ENCODE data around the gene PAXIP1. TPM values are rescaled to one million over a fixed set of nuclear protein-coding genes. Genes with fewer than 3 reads are reported as not detected.

The PAXIP1 gene
- polyA plus RNA-seq, 1 experiment = 6.3 TPM

DNA sequence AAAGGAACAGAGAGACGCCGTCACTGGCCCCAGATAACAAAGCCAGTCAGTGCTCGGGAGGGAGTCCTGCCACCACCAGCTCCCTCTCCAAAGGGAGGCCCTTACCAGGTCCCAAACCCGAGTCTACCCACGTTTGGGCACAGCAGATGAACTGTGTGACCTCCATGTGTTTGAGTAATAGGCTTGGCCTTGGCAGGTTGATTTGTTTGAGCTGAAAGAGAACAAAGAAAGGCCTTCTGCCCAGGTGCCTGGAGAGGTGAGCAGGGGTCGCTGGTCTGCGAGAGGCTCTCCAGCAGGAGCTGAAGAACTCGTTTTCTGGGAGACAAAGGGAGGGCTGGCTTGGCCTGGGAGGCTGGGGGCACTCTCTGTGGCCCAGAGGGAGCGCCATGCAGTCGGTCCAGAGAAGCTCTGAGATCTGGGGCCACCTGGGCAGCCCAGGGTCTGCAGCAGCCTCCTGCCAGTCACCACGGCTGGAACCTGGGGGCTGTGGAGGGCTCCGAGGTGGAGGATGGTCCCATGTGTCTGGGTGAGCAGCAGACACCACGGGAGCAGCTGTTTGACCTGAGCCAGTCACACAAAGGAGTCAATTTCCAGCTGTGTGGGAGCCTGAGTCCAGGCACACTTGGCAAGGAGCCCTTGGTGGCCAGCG, 99.7 kb downstream of the PAXIP1 start:
- CTCF ChIA-PET = no interaction called here
- no peak for DNase-seq (ENCODE audit: low read depth, low spot score)

GRCh38 chr7:154902600-154903082, 100.3 kb downstream of the PAXIP1 start:
- no peaks in the 10 kb centered on the region for H3K27me3 ChIP-seq (ENCODE audit: control insufficient read depth, insufficient read depth, low read length)
- POLR2A ChIA-PET = no interaction called here
- TF ChIP-seq, protein P1, sequence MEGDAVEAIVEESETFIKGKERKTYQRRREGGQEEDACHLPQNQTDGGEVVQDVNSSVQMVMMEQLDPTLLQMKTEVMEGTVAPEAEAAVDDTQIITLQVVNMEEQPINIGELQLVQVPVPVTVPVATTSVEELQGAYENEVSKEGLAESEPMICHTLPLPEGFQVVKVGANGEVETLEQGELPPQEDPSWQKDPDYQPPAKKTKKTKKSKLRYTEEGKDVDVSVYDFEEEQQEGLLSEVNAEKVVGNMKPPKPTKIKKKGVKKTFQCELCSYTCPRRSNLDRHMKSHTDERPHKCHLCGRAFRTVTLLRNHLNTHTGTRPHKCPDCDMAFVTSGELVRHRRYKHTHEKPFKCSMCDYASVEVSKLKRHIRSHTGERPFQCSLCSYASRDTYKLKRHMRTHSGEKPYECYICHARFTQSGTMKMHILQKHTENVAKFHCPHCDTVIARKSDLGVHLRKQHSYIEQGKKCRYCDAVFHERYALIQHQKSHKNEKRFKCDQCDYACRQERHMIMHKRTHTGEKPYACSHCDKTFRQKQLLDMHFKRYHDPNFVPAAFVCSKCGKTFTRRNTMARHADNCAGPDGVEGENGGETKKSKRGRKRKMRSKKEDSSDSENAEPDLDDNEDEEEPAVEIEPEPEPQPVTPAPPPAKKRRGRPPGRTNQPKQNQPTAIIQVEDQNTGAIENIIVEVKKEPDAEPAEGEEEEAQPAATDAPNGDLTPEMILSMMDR (IDR thresholded peaks at IDR 0.05; ENCODE audit: low read depth, low read length) = no peak
- H3K9me3 ChIP-seq (ENCODE audit: control insufficient read depth, insufficient read depth, low read length) = peaks cover 55% of the 10 kb centered on the region
- no peak overlapping the region for H3K27ac ChIP-seq (ENCODE audit: low read depth, low read length)
- CTCF ChIA-PET = no interaction called here
- H3K4me3 ChIP-seq (ENCODE audit: low read depth, low read length) = no peak overlapping the region
- no peak for DNase-seq (ENCODE audit: low read depth, low spot score)

More for the DNA sequence above, 99.7 kb downstream of the PAXIP1 start:
- Histone ChIP-seq H3K27me3 (ENCODE audit: control insufficient read depth, insufficient read depth, low read length) (no peaks in the 10 kb centered on the region), H3K9me3 (ENCODE audit: control insufficient read depth, insufficient read depth, low read length) (peaks cover 53% of the 10 kb centered on the region), H3K27ac (ENCODE audit: low read depth, low read length) (no peak overlapping the region), H3K4me3 (ENCODE audit: low read depth, low read length) (no peak overlapping the region)
- TF ChIP-seq, protein P1 (IDR thresholded peaks at IDR 0.05; ENCODE audit: low read depth, low read length) = no peak
- POLR2A ChIA-PET = no interaction called here

DNA sequence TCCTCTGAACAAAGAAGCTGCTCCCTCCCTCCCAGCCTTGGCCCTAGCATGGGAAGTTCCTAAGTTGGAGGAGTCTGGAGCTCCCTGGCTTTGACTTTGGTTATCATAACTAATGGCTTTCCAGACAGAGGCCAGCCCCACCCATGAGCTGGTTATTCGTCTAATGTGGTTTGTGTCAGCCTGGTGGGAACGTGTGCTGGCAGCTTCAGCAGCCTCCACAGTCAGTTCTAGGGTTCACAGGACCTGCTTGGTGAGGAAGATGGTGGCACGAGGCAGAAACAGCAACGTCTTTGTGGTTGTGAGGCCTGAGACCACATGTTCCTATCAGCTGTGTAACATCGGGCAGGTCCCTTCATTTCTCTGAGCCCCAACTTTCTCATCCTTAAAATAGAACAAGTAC, 103.1 kb downstream of the PAXIP1 start:
- Histone ChIP-seq H3K27me3 (ENCODE audit: control insufficient read depth, insufficient read depth, low read length) (no peaks in the 10 kb centered on the region), H3K9me3 (ENCODE audit: control insufficient read depth, insufficient read depth, low read length) (peaks cover 53% of the 10 kb centered on the region), H3K27ac (ENCODE audit: low read depth, low read length) (no peak overlapping the region), H3K4me3 (ENCODE audit: low read depth, low read length) (no peak overlapping the region)
- TF ChIP-seq, protein P1 (IDR thresholded peaks at IDR 0.05; ENCODE audit: low read depth, low read length) = no peak
- DNase-seq (ENCODE audit: low read depth, low spot score) = no peak
- CTCF ChIA-PET = no interaction called here
- POLR2A ChIA-PET = no interaction called here

GRCh38 chr7:154898973-154899855, 103.7 kb downstream of the PAXIP1 start:
- CTCF ChIA-PET = no interaction called here

More at GRCh38 chr7:154898973-154899855, 103.7 kb downstream of the PAXIP1 start:
- DNase-seq (ENCODE audit: low read depth, low spot score) = no peak
- no peak overlapping the region for H3K4me3 ChIP-seq (ENCODE audit: low read depth, low read length)
- POLR2A ChIA-PET = no interaction called here
- no peaks in the 10 kb centered on the region for H3K27me3 ChIP-seq (ENCODE audit: control insufficient read depth, insufficient read depth, low read length)
- H3K27ac ChIP-seq (ENCODE audit: low read depth, low read length) = no peak overlapping the region
- TF ChIP-seq, protein P1 (IDR thresholded peaks at IDR 0.05; ENCODE audit: low read depth, low read length) = no peak
- peaks cover 52% of the 10 kb centered on the region for H3K9me3 ChIP-seq (ENCODE audit: control insufficient read depth, insufficient read depth, low read length)

Measured in AG04450 (cell line).